Endodermal cell (in vitro differentiated cells): Measurements from ENCODE around the gene TMC4. TPM values are rescaled to one million over a fixed set of nuclear protein-coding genes. Genes with fewer than 3 reads are reported as not detected.

Experiments
- DNase-seq: peaks from one replicate; pipeline ENCODE4 v3.0.0-alpha.2; 2017
- H3K27ac ChIP-seq: 2 replicates; pipeline ENCODE4 v1.5.1; 2013; ENCODE audit warnings: mild to moderate bottlenecking, low read depth, low read length, moderate library complexity
- H3K27me3 ChIP-seq: 2 replicates; pipeline ENCODE4 v1.6.1; 2013; ENCODE audit warnings: mild to moderate bottlenecking, low read length, moderate library complexity; ENCODE audit not compliant: insufficient read depth, control insufficient read depth, poor library complexity, severe bottlenecking
- H3K36me3 ChIP-seq: 2 replicates; pipeline ENCODE4 v1.7.0; 2013; ENCODE audit warnings: mild to moderate bottlenecking, low read length, moderate library complexity; ENCODE audit not compliant: control insufficient read depth, insufficient read depth
- H3K4me1 ChIP-seq: one replicate; pipeline ENCODE4 v1.7.0; 2013; ENCODE audit warnings: low read length; ENCODE audit not compliant: control insufficient read depth, insufficient read depth
- H3K4me3 ChIP-seq: 2 replicates; pipeline ENCODE4 v1.5.1; 2013; ENCODE audit warnings: mild to moderate bottlenecking, low read length, moderate library complexity
- H3K9ac ChIP-seq: 2 replicates; pipeline ENCODE4 v1.6.1; 2013; ENCODE audit warnings: mild to moderate bottlenecking, low read length, moderate library complexity; ENCODE audit not compliant: poor library complexity, severe bottlenecking; ENCODE audit errors: extremely low read depth
- H3K9me3 ChIP-seq: 2 replicates; pipeline ENCODE4 v1.6.1; 2013; ENCODE audit warnings: mild to moderate bottlenecking, low read length, moderate library complexity; ENCODE audit not compliant: control insufficient read depth
- H3K27ac Mint-ChIP-seq: 2 replicates; pipeline ENCODE4 v1.8.0; 2020; ENCODE audit warnings: mixed read lengths
- H3K27me3 Mint-ChIP-seq: 2 replicates; pipeline ENCODE4 v1.8.0; 2021; ENCODE audit warnings: mild to moderate bottlenecking, mixed read lengths; ENCODE audit not compliant: insufficient read depth
- H3K36me3 Mint-ChIP-seq: 2 replicates; pipeline ENCODE4 v1.8.0; 2020; ENCODE audit warnings: low read depth, mixed read lengths
- H3K4me1 Mint-ChIP-seq: 2 replicates; pipeline ENCODE4 v1.8.0; 2020; ENCODE audit warnings: mixed read lengths
- H3K4me3 Mint-ChIP-seq: 2 replicates; pipeline ENCODE4 v1.8.0; 2020; ENCODE audit warnings: mild to moderate bottlenecking, moderate library complexity, mixed read lengths
- H3K9me3 Mint-ChIP-seq: 2 replicates; pipeline ENCODE4 v1.8.0; 2020; ENCODE audit warnings: mild to moderate bottlenecking, mixed read lengths
- CTCF ChIP-seq: fragments of 200-600 bp; sonication (generic); conservative IDR thresholded peaks from 2 replicates; pipeline ENCODE4 v1.5.0; 2021; ENCODE audit warnings: antibody characterized with exemption, mild to moderate bottlenecking
- WGBS, 2 experiments: methylation state at CpG; one replicate each; pipeline versions ENCODE4 v1.1.5 to v1.1.7; 2013; ENCODE audit warnings: missing lambda C conversion rate in 2 of 2, mixed read lengths in 1 of 2; ENCODE audit not compliant: insufficient coverage in 1 of 2, insufficient read length in 1 of 2; 5-methylcytosine and 5-hydroxymethylcytosine counted together
- total RNA-seq, 2 donors: library from RNA; stranded (reverse); fragmentation: NEBNext Ultra II Directional in 1 of 2; extraction: Animal tissue kit (Norgen Biotek cat#: 25700) in 1 of 2; gene quantifications; 2 replicates in 1 of 2; 3 replicates in 1 of 2; pipeline ENCODE4 v1.2.1, GENCODE V29; 2021

TMC4 gene
- total RNA-seq, 2 donors from 2014 or later, result 32.7 to 46.6 TPM

GRCh38 chr19:54180691-54181091, 7.7 kb upstream of the TMC4 start:
- Mint-ChIP-seq H3K36me3 (peaks cover 46% of the 10 kb centered on the region), H3K4me1 (no peaks in the 10 kb centered on the region), H3K9me3 (no peaks in the 10 kb centered on the region), H3K4me3 (no peak overlapping the region), H3K27ac (no peak overlapping the region), H3K27me3 (no peaks in the 10 kb centered on the region)
- Histone ChIP-seq H3K27me3 (no peaks in the 10 kb centered on the region), H3K36me3 (peaks cover 42% of the 10 kb centered on the region), H3K9me3 (no peaks in the 10 kb centered on the region), H3K4me3 (no peak overlapping the region), H3K27ac (peak overlapping the region; percentile 90), H3K9ac (peak overlapping the region; percentile 25), H3K4me1 (no peaks in the 10 kb centered on the region)
- 93 to 94% methylated on average over 23 to 37 of the region's 37 CpGs for WGBS, 2 experiments
- DNase-seq, result no peak
- no peak for TF ChIP-seq CTCF

GRCh38 chr19:54179921-54180461, 7.0 kb upstream of the TMC4 start:
- no peak overlapping the region for H3K4me3 Mint-ChIP-seq
- peak; percentile 79 for TF ChIP-seq CTCF
- no peaks in the 10 kb centered on the region for H3K9me3 Mint-ChIP-seq
- H3K36me3 Mint-ChIP-seq, result peaks cover 47% of the 10 kb centered on the region
- H3K4me1 Mint-ChIP-seq, result no peaks in the 10 kb centered on the region
- H3K9ac ChIP-seq, result peak overlapping the region; percentile 25
- peak; percentile 97 for DNase-seq
- WGBS, 2 experiments, result 34 to 52% methylated on average over 7 to 10 of the region's 10 CpGs
- H3K36me3 ChIP-seq, result peaks cover 46% of the 10 kb centered on the region
- peak overlapping the region; percentile 66 for H3K27ac Mint-ChIP-seq
- H3K27ac ChIP-seq, result peak overlapping the region; percentile 90
- no peaks in the 10 kb centered on the region for H3K4me1 ChIP-seq
- H3K27me3 Mint-ChIP-seq, result no peaks in the 10 kb centered on the region
- H3K4me3 ChIP-seq, result no peak overlapping the region
- H3K9me3 ChIP-seq, result no peaks in the 10 kb centered on the region
- no peaks in the 10 kb centered on the region for H3K27me3 ChIP-seq

GRCh38 chr19:54179262-54179852, 6.4 kb upstream of the TMC4 start:
- H3K9me3 Mint-ChIP-seq, result no peaks in the 10 kb centered on the region
- Histone ChIP-seq H3K4me3 (no peak overlapping the region), H3K27ac (peak overlapping the region; percentile 90), H3K9me3 (no peaks in the 10 kb centered on the region), H3K9ac (peak overlapping the region; percentile 0), H3K27me3 (no peaks in the 10 kb centered on the region), H3K36me3 (peaks cover 46% of the 10 kb centered on the region), H3K4me1 (no peaks in the 10 kb centered on the region)
- no peak overlapping the region for H3K4me3 Mint-ChIP-seq
- H3K36me3 Mint-ChIP-seq, result peaks cover 49% of the 10 kb centered on the region
- no peaks in the 10 kb centered on the region for H3K27me3 Mint-ChIP-seq
- 83 to 90% methylated on average over 8 to 10 of the region's 10 CpGs for WGBS, 2 experiments
- H3K27ac Mint-ChIP-seq, result peak overlapping the region; percentile 48
- DNase-seq, result no peak
- H3K4me1 Mint-ChIP-seq, result no peaks in the 10 kb centered on the region
- TF ChIP-seq CTCF, result no peak
